ENCODE data around the gene BCAN. TPM values are rescaled to one million over a fixed set of nuclear protein-coding genes. Genes with fewer than 3 reads are reported as not detected.

Gene BCAN
- total and polyA plus RNA-seq, 2 experiments from 2014 or later = not detected

DNA sequence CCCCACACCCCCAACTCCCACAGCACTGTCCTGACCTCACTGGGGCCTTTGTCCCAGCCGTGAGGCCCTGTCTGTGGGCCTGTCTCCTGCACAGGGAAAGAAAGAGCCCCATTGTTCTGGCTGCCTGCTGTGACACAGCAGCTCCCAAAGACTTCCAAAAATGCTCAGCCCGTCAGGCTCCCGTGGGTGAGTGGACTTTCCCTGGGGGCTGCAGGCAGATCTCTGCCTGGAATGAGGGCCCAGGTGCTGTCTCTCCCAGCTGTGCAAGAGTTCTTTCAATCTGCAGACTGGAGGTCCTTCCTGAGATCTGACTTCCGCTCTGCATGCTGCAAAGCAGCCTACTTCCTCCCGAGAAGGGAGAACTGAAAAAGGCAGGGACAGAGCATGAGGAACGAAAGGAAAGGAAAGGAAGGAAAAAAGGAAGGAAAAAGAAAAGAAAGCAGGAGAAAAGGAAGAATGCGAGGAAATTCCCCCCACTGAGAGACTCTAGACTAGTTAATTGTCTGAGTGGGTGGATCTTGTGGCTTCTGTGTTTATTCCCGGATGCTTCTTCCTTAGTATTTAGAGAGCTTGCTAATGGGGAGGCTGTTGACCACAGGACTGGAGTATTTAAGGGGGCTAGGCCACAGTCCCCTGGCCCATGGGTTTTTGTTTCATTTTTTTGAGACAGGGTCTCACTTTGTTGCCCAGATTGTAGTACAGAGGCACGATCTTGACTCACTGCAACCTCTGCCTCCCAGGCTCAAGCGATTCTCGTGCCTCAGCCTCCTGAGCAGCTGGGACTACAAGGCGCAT, 20.3 kb downstream of the BCAN start:
- H3K27ac ChIP-seq = peak overlapping the region; percentile 62
- H3K79me2 ChIP-seq (ENCODE audit: insufficient read depth) = no peaks in the 10 kb centered on the region
- H3K27me3 ChIP-seq (replicated peaks; ENCODE audit: insufficient read depth) = no peaks in the 10 kb centered on the region
- H3K36me3 ChIP-seq (ENCODE audit: low read depth) = no peaks in the 10 kb centered on the region
- no peak for TF ChIP-seq EZH2phosphoT487 (IDR thresholded peaks at IDR 0.05; ENCODE audit: insufficient read depth, low read depth)
- TF ChIP-seq EZH2 (IDR thresholded peaks at IDR 0.05; ENCODE audit: insufficient read depth, poor library complexity, severe bottlenecking) = no peak
- peak overlapping the region; percentile 28 for H3K4me2 ChIP-seq (ENCODE audit: unreplicated experiment)
- in situ Hi-C loops (cut with MboI) = no loop called here
- 50 to 54% methylated on average over 12 of the region's 12 CpGs for WGBS, 2 experiments (ENCODE audit: low coverage in 1 of 2, low lambda C conversion rate in 2 of 2, missing lambda C conversion rate in 2 of 2)
- peak overlapping the region; percentile 14; the same call in 1 of the 2 replicates for H2AFZ ChIP-seq
- H3K4me3 ChIP-seq = no peak overlapping the region
- peaks cover 25% of the 10 kb centered on the region for H3F3A ChIP-seq (ENCODE audit: insufficient read depth)
- DNase-seq = peak; percentile 66
- H3K4me1 ChIP-seq (ENCODE audit: insufficient read depth) = peaks cover 53% of the 10 kb centered on the region
- H4K20me1 ChIP-seq (ENCODE audit: insufficient read depth) = no peaks in the 10 kb centered on the region
- H3K9me3 ChIP-seq (ENCODE audit: low read depth) = no peaks in the 10 kb centered on the region
- H3K9me2 ChIP-seq (ENCODE audit: insufficient read depth) = no peaks in the 10 kb centered on the region
- 0 out of 2 replicates have a peak overlapping the region, but pooled peaks have one; percentile 14 for H3K9ac ChIP-seq

DNA sequence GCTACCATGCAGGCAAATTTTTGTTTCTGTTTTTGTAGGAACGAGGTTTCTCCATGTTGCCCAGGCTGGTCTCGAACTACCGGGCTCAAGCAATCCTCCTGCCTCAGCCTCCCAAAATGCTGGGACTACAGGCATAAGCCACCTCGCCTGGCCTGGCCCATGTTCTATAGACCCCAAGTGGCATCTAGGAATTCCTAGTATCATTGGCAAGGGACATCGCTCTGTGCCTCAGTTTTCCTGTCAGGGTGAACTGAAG, 20.8 kb downstream of the BCAN start:
- Histone ChIP-seq H3K27ac (peak overlapping the region; percentile 62; the same call in 1 of the 2 replicates), H3K79me2 (ENCODE audit: insufficient read depth) (no peaks in the 10 kb centered on the region), H2AFZ (no peak overlapping the region), H3K4me1 (ENCODE audit: insufficient read depth) (peaks cover 53% of the 10 kb centered on the region), H3F3A (ENCODE audit: insufficient read depth) (peaks cover 25% of the 10 kb centered on the region), H3K27me3 (replicated peaks; ENCODE audit: insufficient read depth) (no peaks in the 10 kb centered on the region), H4K20me1 (ENCODE audit: insufficient read depth) (no peaks in the 10 kb centered on the region), H3K4me3 (no peak overlapping the region), H3K9me3 (ENCODE audit: low read depth) (no peaks in the 10 kb centered on the region), H3K36me3 (ENCODE audit: low read depth) (no peaks in the 10 kb centered on the region), H3K4me2 (ENCODE audit: unreplicated experiment) (no peak overlapping the region), H3K9ac (no peak overlapping the region), H3K9me2 (ENCODE audit: insufficient read depth) (no peaks in the 10 kb centered on the region)
- WGBS, 2 experiments (ENCODE audit: low coverage in 1 of 2, low lambda C conversion rate in 2 of 2, missing lambda C conversion rate in 2 of 2) = 92 to 95% methylated on average over 5 of the region's 5 CpGs
- in situ Hi-C loops (cut with MboI) = no loop called here
- TF ChIP-seq EZH2phosphoT487 (IDR thresholded peaks at IDR 0.05; ENCODE audit: insufficient read depth, low read depth) (no peak), EZH2 (IDR thresholded peaks at IDR 0.05; ENCODE audit: insufficient read depth, poor library complexity, severe bottlenecking) (no peak)
- DNase-seq = no peak

DNA sequence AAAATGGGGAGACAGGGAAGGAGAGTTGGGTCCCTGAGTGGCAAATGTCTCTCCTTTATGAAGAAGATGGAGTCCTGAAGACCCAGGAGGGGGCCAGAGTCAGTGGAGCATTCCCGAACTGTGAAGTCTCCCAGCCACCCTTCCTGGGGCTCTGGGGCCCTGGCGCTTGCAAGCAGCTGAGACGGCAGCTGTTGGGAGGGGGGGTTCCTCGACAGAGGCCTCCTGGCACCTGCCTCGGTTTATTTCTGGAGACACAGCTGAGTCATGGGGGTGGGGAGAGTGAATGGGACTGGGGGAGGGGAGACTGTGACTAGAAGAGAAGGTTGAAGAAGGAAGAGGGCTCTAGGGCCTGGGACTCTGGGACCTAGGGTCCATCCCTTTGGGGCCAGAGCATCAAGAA, 21.3 kb downstream of the BCAN start:
- peak; percentile 57 for DNase-seq
- Histone ChIP-seq H3F3A (ENCODE audit: insufficient read depth) (peaks cover 25% of the 10 kb centered on the region), H3K79me2 (ENCODE audit: insufficient read depth) (no peaks in the 10 kb centered on the region), H3K9me3 (ENCODE audit: low read depth) (no peaks in the 10 kb centered on the region), H3K36me3 (ENCODE audit: low read depth) (no peaks in the 10 kb centered on the region), H3K9ac (no peak overlapping the region), H2AFZ (no peak overlapping the region), H3K4me2 (ENCODE audit: unreplicated experiment) (no peak overlapping the region), H3K27me3 (replicated peaks; ENCODE audit: insufficient read depth) (no peaks in the 10 kb centered on the region), H4K20me1 (ENCODE audit: insufficient read depth) (no peaks in the 10 kb centered on the region), H3K27ac (no peak overlapping the region), H3K4me1 (ENCODE audit: insufficient read depth) (peaks cover 53% of the 10 kb centered on the region), H3K4me3 (no peak overlapping the region), H3K9me2 (ENCODE audit: insufficient read depth) (no peaks in the 10 kb centered on the region)
- TF ChIP-seq EZH2phosphoT487 (IDR thresholded peaks at IDR 0.05; ENCODE audit: insufficient read depth, low read depth) = no peak
- TF ChIP-seq EZH2 (IDR thresholded peaks at IDR 0.05; ENCODE audit: insufficient read depth, poor library complexity, severe bottlenecking) = no peak
- in situ Hi-C loops (cut with MboI) = no loop called here
- WGBS, 2 experiments (ENCODE audit: low coverage in 1 of 2, low lambda C conversion rate in 2 of 2, missing lambda C conversion rate in 2 of 2) = 33 to 37% methylated on average over 5 of the region's 5 CpGs

DNA sequence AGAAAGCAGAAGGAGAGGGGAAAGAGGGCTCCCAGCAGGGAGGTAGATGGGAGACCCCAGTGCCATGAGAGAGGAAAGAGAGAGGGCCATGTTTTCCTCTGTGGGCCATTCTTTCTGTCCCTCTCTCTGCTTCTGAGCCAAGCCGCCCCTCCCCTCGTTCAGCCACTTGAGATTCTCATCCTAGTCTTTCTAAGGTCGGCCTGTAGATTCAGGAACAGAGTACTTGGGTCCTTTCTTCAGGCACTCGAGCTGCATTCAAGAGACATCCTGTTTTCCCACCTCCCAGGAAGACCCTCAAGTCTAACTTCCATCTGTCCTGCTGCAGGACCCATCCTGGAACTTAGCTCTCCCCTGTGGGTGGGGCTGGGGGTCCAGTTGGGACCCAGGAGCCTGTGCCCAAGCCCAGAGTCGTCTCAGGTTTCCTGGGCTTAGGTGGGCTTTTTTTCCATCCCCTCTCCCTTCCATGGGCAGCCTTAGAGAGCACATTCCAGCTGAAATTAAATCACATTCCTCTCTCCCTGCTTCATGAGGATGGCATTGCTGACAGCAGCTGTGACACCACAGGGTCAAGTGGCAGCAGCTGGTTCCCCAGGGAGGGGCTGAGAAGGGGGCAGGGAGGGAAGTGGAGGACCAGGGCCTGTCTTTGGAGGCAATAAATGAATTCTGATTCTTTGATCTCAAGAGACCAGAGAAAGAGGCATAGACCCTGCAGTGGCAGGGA, 22.3 kb downstream of the BCAN start:
- DNase-seq = peak; percentile 32
- H3K36me3 ChIP-seq (ENCODE audit: low read depth) = no peaks in the 10 kb centered on the region
- H3K9me2 ChIP-seq (ENCODE audit: insufficient read depth) = no peaks in the 10 kb centered on the region
- H3F3A ChIP-seq (ENCODE audit: insufficient read depth) = peaks cover 25% of the 10 kb centered on the region
- H3K79me2 ChIP-seq (ENCODE audit: insufficient read depth) = no peaks in the 10 kb centered on the region
- no peak overlapping the region for H2AFZ ChIP-seq
- no peak overlapping the region for H3K27ac ChIP-seq
- H4K20me1 ChIP-seq (ENCODE audit: insufficient read depth) = no peaks in the 10 kb centered on the region
- H3K4me1 ChIP-seq (ENCODE audit: insufficient read depth) = peaks cover 53% of the 10 kb centered on the region
- WGBS, 2 experiments (ENCODE audit: low coverage in 1 of 2, low lambda C conversion rate in 2 of 2, missing lambda C conversion rate in 2 of 2) = 74 to 81% methylated on average over 5 of the region's 5 CpGs
- TF ChIP-seq EZH2 (IDR thresholded peaks at IDR 0.05; ENCODE audit: insufficient read depth, poor library complexity, severe bottlenecking) (no peak), EZH2phosphoT487 (IDR thresholded peaks at IDR 0.05; ENCODE audit: insufficient read depth, low read depth) (no peak)
- in situ Hi-C loops (cut with MboI) = no loop called here
- H3K27me3 ChIP-seq (replicated peaks; ENCODE audit: insufficient read depth) = no peaks in the 10 kb centered on the region
- H3K4me3 ChIP-seq = no peak overlapping the region
- H3K9ac ChIP-seq = no peak overlapping the region
- no peaks in the 10 kb centered on the region for H3K9me3 ChIP-seq (ENCODE audit: low read depth)
- H3K4me2 ChIP-seq (ENCODE audit: unreplicated experiment) = no peak overlapping the region
